ENCODE data around the gene TEX29. TPM values are rescaled to one million over a fixed set of nuclear protein-coding genes. Genes with fewer than 3 reads are reported as not detected.

Gene TEX29
- total and polyA plus RNA-seq, 2 donors (not counting 1 experiment from before 2014, with no cell fraction given) = 0.66 to 0.86 TPM

DNA sequence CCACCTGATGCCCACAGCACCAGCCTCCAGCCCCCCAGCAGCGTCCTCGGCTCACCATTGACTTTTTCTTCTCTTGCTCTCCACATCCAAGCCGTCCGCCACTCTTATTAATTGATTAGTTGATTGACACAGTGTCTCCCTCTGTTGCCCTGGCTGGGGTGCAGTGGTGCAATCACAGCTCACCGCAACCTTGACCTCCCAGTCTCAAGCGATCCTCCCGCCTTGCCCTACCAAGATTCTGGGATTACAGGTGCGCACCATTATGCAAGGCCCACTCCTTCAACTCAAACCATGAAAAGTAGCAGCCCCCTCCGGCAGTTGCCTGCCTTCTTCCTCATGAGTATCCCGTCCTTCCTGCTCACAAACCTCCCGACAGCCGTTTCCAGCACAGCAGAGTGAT, 921 bp upstream of the TEX29 start:
- no peaks in the 10 kb centered on the region for H3K27me3 Mint-ChIP-seq
- H3K79me2 ChIP-seq (ENCODE audit: control insufficient read depth, insufficient read depth, low read length) = no peaks in the 10 kb centered on the region
- DNase-seq = no peak
- H3K4me1 Mint-ChIP-seq = no peaks in the 10 kb centered on the region
- H3K9me3 ChIP-seq (ENCODE audit: control extremely low read depth in 1 of 3, control insufficient read depth in 2 of 3, insufficient read depth in 1 of 3, low read length in 2 of 3) = peaks cover 0 to 12% (median 0%) of the 10 kb centered on the region in 3 donors
- H3K4me3 ChIP-seq (ENCODE audit: control extremely low read depth in 1 of 5, extremely low read depth in 1 of 5, insufficient read depth in 1 of 5, low read depth in 2 of 5, low read length in 4 of 5) = no peak overlapping the region
- no peaks in the 10 kb centered on the region for H3K4me1 ChIP-seq (ENCODE audit: control insufficient read depth in 2 of 2, insufficient read depth in 2 of 2, low read length in 2 of 2)
- H4K20me1 ChIP-seq (ENCODE audit: control insufficient read depth, insufficient read depth, low read length, poor library complexity, severe bottlenecking) = no peaks in the 10 kb centered on the region
- H2AFZ ChIP-seq (ENCODE audit: insufficient read depth, low read depth, low read length, poor library complexity, severe bottlenecking) = no peak overlapping the region
- H3K4me2 ChIP-seq (replicated peaks; ENCODE audit: low read depth, low read length, poor library complexity, severe bottlenecking) = no peak overlapping the region
- H3K9ac ChIP-seq (ENCODE audit: low read length) = no peak overlapping the region
- H3K4me3 Mint-ChIP-seq = no peak overlapping the region
- 94% methylated on average over 11 of the region's 12 CpGs for WGBS (ENCODE audit: insufficient coverage)
- TF ChIP-seq, protein P1, sequence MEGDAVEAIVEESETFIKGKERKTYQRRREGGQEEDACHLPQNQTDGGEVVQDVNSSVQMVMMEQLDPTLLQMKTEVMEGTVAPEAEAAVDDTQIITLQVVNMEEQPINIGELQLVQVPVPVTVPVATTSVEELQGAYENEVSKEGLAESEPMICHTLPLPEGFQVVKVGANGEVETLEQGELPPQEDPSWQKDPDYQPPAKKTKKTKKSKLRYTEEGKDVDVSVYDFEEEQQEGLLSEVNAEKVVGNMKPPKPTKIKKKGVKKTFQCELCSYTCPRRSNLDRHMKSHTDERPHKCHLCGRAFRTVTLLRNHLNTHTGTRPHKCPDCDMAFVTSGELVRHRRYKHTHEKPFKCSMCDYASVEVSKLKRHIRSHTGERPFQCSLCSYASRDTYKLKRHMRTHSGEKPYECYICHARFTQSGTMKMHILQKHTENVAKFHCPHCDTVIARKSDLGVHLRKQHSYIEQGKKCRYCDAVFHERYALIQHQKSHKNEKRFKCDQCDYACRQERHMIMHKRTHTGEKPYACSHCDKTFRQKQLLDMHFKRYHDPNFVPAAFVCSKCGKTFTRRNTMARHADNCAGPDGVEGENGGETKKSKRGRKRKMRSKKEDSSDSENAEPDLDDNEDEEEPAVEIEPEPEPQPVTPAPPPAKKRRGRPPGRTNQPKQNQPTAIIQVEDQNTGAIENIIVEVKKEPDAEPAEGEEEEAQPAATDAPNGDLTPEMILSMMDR (IDR thresholded peaks at IDR 0.05) = no peak
- TF ChIP-seq EZH2 (IDR thresholded peaks at IDR 0.05; ENCODE audit: borderline replicate concordance, insufficient read depth, low read depth, low read length, poor library complexity, severe bottlenecking) = no peak
- H3K27ac ChIP-seq (ENCODE audit: low read length in 2 of 2) = no peak overlapping the region
- intact Hi-C loops (cut with micrococcal nuclease) = no loop called here
- H3K9me3 Mint-ChIP-seq (ENCODE audit: insufficient read depth) = peaks cover 2% of the 10 kb centered on the region
- H3K36me3 ChIP-seq (replicated peaks in 1 of 2; ENCODE audit: control extremely low read depth in 1 of 2, control insufficient read depth in 1 of 2, extremely low read depth in 1 of 2, insufficient read depth in 2 of 2, low read length in 1 of 2) = peaks cover 0 to 5% of the 10 kb centered on the region in 2 experiments
- H3K27ac Mint-ChIP-seq = no peak overlapping the region
- H3K27me3 ChIP-seq (replicated peaks in 1 of 4; ENCODE audit: control extremely low read depth in 1 of 4, control insufficient read depth in 3 of 4, insufficient read depth in 4 of 4, low read length in 3 of 4) = no peaks in the 10 kb centered on the region
- POLR2A ChIA-PET = no interaction called here
- CTCF ChIA-PET = no interaction called here
- ATAC-seq (ENCODE audit: low read depth) = no peak

DNA sequence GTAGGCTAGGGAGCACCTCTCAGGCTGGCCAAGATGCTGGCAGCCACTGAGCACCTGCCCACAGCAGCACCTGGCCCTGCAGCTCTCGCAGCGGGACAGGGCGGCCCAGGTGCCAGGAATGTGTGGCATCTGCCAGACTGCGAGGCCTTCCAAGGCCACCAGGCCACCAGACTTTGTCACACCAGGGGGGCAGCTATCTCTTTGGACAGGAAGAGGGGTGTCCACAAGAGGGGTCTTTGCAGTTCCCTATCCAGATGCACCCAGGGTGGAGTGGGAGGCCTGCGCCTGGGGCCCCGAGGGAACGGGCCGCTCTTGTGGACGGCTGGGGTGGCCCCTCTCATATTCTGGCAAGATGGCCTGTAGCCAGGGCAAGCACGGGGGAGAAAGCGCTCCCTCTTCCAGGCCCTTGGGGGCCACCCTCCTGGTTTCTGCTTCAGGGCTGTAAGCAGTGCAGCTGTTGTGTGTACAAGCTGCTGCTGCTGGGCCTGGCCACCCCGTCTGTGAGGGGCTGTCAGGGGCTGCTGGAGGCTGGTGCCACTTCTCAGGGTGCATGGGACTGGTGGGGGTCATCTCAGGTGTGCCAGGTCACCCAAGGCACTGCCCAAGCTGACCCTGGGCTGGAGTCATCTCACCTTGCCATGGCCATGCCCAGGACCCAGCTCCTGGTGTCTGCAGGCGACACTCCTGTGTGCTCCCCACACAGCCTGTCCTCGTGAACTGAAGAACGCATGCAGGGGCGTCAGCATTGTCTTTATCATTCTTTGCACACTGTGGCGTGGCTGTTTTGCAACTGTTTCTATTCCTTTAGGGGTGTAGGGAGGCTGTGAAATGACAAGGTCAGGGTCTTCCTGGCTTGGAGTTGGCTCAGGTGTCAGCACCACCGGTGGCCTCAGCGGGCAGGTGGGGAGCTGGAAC, 1.8 kb downstream of the TEX29 start:
- H3K4me3 Mint-ChIP-seq = no peak overlapping the region
- Histone ChIP-seq H3K27ac (ENCODE audit: low read length in 2 of 2) (no peak overlapping the region), H3K27me3 (replicated peaks in 1 of 4; ENCODE audit: control extremely low read depth in 1 of 4, control insufficient read depth in 3 of 4, insufficient read depth in 4 of 4, low read length in 3 of 4) (no peaks in the 10 kb centered on the region), H3K79me2 (ENCODE audit: control insufficient read depth, insufficient read depth, low read length) (no peaks in the 10 kb centered on the region), H4K20me1 (ENCODE audit: control insufficient read depth, insufficient read depth, low read length, poor library complexity, severe bottlenecking) (no peaks in the 10 kb centered on the region), H2AFZ (ENCODE audit: insufficient read depth, low read depth, low read length, poor library complexity, severe bottlenecking) (no peak overlapping the region), H3K4me2 (replicated peaks; ENCODE audit: low read depth, low read length, poor library complexity, severe bottlenecking) (no peak overlapping the region), H3K4me3 (ENCODE audit: control extremely low read depth in 1 of 5, extremely low read depth in 1 of 5, insufficient read depth in 1 of 5, low read depth in 2 of 5, low read length in 4 of 5) (no peak overlapping the region), H3K9me3 (ENCODE audit: control extremely low read depth in 1 of 3, control insufficient read depth in 2 of 3, insufficient read depth in 1 of 3, low read length in 2 of 3) (peaks cover 0 to 2% (median 0%) of the 10 kb centered on the region in 3 donors), H3K9ac (ENCODE audit: low read length) (no peak overlapping the region), H3K4me1 (ENCODE audit: control insufficient read depth in 2 of 2, insufficient read depth in 2 of 2, low read length in 2 of 2) (no peaks in the 10 kb centered on the region), H3K36me3 (replicated peaks in 1 of 2; ENCODE audit: control extremely low read depth in 1 of 2, control insufficient read depth in 1 of 2, extremely low read depth in 1 of 2, insufficient read depth in 2 of 2, low read length in 1 of 2) (no peaks in the 10 kb centered on the region)
- no peaks in the 10 kb centered on the region for H3K27me3 Mint-ChIP-seq
- H3K27ac Mint-ChIP-seq = no peak overlapping the region
- intact Hi-C loops (cut with micrococcal nuclease) = no loop called here
- H3K4me1 Mint-ChIP-seq = no peaks in the 10 kb centered on the region
- POLR2A ChIA-PET = no interaction called here
- CTCF ChIA-PET = no interaction called here
- no peak for TF ChIP-seq EZH2 (IDR thresholded peaks at IDR 0.05; ENCODE audit: borderline replicate concordance, insufficient read depth, low read depth, low read length, poor library complexity, severe bottlenecking)
- TF ChIP-seq, protein P1 (IDR thresholded peaks at IDR 0.05) = no peak
- no peak for ATAC-seq (ENCODE audit: low read depth)
- 93% methylated on average over 19 of the region's 19 CpGs for whole genome bisulfite sequencing (ENCODE audit: insufficient coverage)
- no peak for DNase-seq
- no peaks in the 10 kb centered on the region for H3K9me3 Mint-ChIP-seq (ENCODE audit: insufficient read depth)
